GM18502 (cell line): ENCODE results near the gene LRRC4C.

Experiments used
- ATAC-seq: cut with Tn5 transposase; IDR thresholded peaks from one replicate; pipeline ENCODE4 v1.9.1; 2021; ENCODE audit warnings: mild to moderate bottlenecking; ENCODE audit not compliant: unreplicated experiment, poor library complexity

The LRRC4C gene

GRCh38 chr11:41334007-41334933 is 125.2 kb downstream of the LRRC4C start:
- ATAC-seq: no peak

DNA sequence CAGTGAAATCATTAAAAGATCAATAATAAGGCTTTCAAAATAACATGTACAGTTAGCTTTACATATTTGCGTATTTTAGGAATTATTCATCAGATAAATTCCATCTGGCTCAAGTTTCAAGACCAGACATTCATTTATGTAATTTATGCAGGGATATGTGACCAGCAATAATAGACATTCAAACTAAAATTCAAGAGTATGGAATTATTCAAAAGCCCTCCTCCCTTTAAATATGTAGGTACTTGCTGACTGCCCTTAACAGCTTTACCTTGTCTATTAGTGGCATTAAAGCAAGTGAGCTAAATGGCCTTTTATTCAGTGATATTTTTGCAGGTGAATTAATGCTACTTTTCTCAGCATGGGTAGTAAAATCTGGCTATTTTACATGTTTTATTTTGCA is 126.1 kb downstream of the LRRC4C start:
- ATAC-seq: no peak

DNA sequence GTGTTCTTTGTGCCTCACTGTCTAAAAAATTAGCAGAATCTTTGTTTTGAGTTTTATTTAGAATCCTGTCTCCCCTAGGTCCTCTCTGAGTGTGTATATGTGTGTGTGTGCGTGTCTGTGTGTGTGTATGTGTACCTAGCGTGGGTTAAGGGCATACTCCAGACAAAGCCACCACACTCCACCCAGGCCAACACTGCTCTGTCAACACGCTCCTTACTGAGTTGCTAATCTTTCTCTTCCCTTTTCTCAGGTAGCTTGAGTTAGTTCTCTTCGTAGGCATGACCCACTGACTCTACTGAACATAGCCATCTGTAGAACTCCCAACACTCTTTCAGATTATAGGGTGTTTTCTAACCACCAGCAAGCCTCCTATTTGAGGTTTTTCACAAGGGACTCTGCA is 131.1 kb downstream of the LRRC4C start:
- ATAC-seq: no peak

DNA sequence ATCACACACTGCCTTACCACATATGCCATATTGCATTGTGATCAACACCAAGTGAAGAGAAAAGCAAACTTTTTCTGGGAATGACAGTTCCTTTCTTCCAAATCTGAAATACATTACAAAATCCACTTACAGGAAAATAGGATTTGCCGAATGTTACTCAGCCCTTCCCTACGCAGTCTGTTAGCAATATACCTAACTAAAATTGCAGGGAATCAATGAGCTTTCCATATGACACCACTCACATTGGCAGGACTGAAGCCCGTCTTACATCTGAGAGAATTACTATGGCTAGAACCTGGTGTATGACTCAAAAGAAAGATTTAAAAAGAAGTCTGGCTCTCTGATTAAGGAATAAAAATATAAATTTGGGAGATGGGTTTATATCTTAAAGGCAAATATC is 136.0 kb downstream of the LRRC4C start:
- ATAC-seq: no peak

DNA sequence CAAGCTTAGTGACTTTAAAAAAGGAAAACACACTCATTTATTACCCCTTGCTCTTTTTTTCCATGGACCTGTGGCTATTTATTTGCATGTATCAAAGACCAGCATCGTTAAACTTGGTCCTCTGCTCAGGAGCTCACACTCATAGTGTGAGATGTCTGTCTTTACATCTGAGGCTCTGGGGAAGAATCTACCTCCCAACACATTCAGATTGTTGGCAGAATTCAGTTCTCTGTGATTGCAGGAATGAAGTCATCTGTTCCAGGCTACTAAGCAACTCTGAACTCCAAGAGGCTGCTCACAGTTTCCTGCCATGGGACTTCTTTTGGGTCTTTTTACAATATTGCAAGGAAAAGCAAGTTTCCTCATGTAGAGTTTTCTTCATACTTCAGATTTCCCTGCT is 138.8 kb downstream of the LRRC4C start:
- peak; percentile 49 for ATAC-seq

GRCh38 chr11:41320238-41320637 is 139.2 kb downstream of the LRRC4C start:
- peak; percentile 65 for ATAC-seq

GRCh38 chr11:41319434-41319833 is 140.0 kb downstream of the LRRC4C start:
- ATAC-seq: no peak

DNA sequence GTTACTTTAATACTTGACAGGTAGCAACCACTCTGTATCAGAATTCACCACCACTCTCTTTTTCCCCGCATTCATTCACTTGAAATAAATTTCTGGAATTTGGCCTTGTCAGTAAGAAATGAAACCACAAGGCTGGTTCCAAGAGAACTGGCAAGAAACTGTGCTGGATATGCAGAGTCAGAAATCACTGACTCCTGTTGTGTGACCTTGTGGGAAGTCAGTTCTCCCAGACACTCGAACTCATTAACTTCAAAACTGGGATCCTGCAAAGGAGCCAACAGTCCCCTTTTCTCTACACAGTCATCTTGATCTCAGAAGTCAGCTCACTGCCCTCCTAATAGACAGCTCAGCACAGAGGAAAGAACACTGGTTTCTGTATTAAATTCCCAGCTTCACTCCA is 142.7 kb downstream of the LRRC4C start:
- no peak for ATAC-seq

GRCh38 chr11:41313226-41313625 is 146.2 kb downstream of the LRRC4C start:
- ATAC-seq: no peak

GRCh38 chr11:41309716-41310115 is 149.7 kb downstream of the LRRC4C start:
- ATAC-seq: peak; percentile 25

DNA sequence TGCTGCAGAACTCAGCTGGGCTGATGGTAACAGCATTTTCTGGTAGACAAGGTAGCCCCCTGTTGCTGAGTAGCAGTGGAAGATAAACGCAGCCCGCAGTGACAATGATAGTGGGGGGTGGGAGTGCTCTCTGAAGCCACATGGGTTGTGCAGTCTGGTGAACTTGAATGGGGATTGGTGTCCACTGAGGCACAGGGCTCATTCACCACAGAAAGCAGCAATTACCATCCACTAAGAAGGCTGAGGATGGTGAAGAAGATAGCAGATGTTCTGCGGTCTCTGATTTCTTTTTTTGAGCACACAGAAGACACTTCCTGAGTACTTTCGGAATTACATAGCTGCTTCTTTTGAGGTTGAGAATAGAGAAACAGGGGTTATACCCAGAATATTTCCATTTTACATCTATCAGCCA is 150.3 kb downstream of the LRRC4C start:
- peak; percentile 90 for ATAC-seq

GRCh38 chr11:41308286-41308685 is 151.2 kb downstream of the LRRC4C start:
- ATAC-seq: no peak

GRCh38 chr11:41307296-41308080 is 152.0 kb downstream of the LRRC4C start:
- peak; percentile 38 for ATAC-seq

GRCh38 chr11:41306431-41306830 is 153.0 kb downstream of the LRRC4C start:
- ATAC-seq: peak; percentile 42

- no peak for ATAC-seq
Observed at GRCh38 chr11:41301023-41301422, 158.4 kb downstream of the LRRC4C start.

- ATAC-seq: peak; percentile 70
Observed at GRCh38 chr11:41289408-41289807, 170.0 kb downstream of the LRRC4C start.

- no peak for ATAC-seq
Observed at GRCh38 chr11:41286751-41287150, 172.7 kb downstream of the LRRC4C start.

DNA sequence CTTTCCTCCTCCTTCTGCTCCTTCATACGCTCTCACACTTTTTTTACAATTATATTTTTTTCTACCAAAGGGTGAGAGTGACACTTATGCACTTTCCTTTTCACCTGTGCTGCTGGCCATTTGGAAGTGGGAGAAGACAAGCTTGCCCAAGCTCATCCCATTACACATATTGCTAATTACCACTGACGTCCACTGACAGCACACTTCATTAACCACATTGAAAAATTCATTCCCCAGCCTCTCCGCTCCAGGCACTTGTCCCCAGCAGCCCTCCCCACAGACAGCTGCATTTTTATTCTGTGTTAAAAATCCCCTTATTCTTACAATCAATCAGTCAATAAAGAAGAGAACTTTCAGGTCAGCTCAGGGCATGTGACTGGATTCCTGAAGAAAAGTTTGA is 175.1 kb downstream of the LRRC4C start:
- no peak for ATAC-seq

DNA sequence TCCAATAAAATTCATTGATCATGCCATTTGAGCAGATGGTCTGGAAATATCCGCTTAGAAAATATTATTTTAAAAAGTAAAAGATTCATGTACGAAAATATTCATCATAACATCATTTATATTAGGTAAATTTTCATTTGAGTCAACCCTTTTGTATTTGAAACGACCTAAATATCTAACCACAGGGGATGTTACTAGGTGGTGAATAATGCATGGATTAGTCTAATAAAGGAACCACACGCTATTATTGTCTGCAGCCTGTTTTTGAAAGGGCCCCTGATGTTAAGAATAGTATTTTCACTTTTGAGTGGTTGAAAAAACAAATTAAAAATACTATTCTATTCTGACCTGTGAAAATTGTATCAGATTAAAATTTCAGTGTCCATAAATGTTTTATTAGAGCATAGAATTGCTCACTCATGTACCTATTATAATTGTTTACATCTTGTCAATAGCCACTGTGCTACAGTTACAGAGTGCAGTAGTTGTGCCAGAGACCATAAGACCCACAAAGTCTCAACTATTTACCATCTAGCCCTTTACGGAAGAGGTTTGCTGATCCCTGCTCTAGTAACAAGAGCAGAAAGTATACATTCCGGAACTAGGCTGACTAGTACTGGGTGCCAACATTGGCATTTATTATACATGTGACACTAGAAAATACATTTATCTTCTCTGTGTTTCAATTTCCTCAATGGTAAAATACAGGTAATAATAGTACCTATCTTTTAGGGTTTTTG is 176.1 kb downstream of the LRRC4C start:
- ATAC-seq: no peak

DNA sequence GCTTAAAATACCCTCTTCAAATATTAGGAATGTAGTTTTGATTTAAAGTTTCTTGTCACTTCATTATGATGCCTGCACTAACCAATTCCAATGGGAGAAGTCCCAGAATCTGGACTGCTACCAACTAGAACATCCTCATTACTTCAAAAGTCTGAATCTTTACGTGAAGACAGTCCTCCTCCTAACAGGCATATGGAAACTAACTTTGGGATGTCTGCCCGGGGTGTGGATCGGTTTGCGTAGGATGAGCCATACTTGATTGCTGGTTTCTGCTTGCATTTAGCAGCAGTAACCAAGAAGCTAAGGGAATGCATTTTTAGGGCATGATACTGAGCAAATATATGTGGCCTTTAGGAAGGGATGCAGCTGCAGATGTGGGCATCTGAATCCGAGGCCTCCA is 177.1 kb downstream of the LRRC4C start:
- no peak for ATAC-seq
